Adipocyte (in vitro differentiated cells): ENCODE results near the gene GPC1.

Experiments used
- DNase-seq: peaks from one replicate; pipeline ENCODE4 v3.0.0-alpha.2; 2015; ENCODE audit warnings: low read depth
- H3K27me3 ChIP-seq: replicated peaks from 2 replicates; pipeline ENCODE4 v1.7.0; 2013; ENCODE audit warnings: mild to moderate bottlenecking, low read length, moderate library complexity; ENCODE audit not compliant: control insufficient read depth, insufficient read depth
- H3K36me3 ChIP-seq: 2 replicates; pipeline ENCODE4 v1.7.0; 2013; ENCODE audit warnings: low read length, mild to moderate bottlenecking, moderate library complexity; ENCODE audit not compliant: control insufficient read depth, insufficient read depth, severe bottlenecking
- H3K4me1 ChIP-seq: 2 replicates; pipeline ENCODE4 v1.7.0; 2013; ENCODE audit warnings: mild to moderate bottlenecking, low read length, moderate library complexity; ENCODE audit not compliant: control insufficient read depth, insufficient read depth
- H3K4me3 ChIP-seq: 2 replicates; pipeline ENCODE4 v1.7.0; 2013; ENCODE audit warnings: mild to moderate bottlenecking, low read length, moderate library complexity
- H3K9ac ChIP-seq: 2 replicates; pipeline ENCODE4 v1.7.0; 2013; ENCODE audit warnings: mild to moderate bottlenecking, low read length, moderate library complexity
- H3K9me3 ChIP-seq: 2 replicates; pipeline ENCODE4 v1.7.0; 2013; ENCODE audit warnings: mild to moderate bottlenecking, low read length, moderate library complexity; ENCODE audit not compliant: control insufficient read depth

Gene GPC1

GRCh38 chr2:240449764-240450531 is 14.5 kb downstream of the GPC1 start:
- no peaks in the 10 kb centered on the region for H3K9me3 ChIP-seq
- peaks cover 16% of the 10 kb centered on the region for H3K36me3 ChIP-seq
- H3K27me3 ChIP-seq = no peaks in the 10 kb centered on the region
- H3K9ac ChIP-seq = no peak overlapping the region
- no peak overlapping the region for H3K4me3 ChIP-seq
- no peak for DNase-seq
- H3K4me1 ChIP-seq = peaks cover 23% of the 10 kb centered on the region

DNA sequence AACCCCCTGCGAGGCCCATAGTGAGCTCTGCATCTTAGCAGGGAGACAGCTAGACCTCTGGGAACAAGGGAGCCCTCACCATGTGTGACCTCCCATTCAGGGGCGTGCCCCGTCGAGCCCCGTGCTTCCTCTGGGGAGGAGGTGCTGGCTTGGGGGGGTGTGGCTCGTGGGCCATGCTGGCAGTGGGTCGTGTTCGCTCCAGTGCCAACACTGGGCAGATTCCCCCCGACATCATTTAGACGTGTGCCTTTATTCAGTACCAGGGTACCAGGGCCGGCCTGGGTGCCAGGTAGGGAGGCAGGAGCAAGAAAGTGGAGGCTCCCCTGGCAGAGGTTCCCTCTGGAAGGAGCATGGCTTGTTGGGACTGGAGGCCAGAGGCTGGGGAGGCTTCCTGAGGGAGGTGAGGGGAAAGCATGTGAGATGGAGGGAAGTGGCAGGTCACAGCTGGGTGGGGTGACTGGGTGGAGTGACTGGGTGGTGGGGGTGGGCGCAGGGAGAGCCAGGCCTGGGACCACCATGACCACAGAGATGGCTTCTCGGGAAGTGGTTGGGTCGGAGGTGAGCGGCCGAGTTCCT is 15.2 kb downstream of the GPC1 start:
- Histone ChIP-seq H3K4me3 (no peak overlapping the region), H3K9me3 (no peaks in the 10 kb centered on the region), H3K27me3 (no peaks in the 10 kb centered on the region), H3K36me3 (peaks cover 13% of the 10 kb centered on the region), H3K9ac (no peak overlapping the region), H3K4me1 (peaks cover 23% of the 10 kb centered on the region)
- no peak for DNase-seq

DNA sequence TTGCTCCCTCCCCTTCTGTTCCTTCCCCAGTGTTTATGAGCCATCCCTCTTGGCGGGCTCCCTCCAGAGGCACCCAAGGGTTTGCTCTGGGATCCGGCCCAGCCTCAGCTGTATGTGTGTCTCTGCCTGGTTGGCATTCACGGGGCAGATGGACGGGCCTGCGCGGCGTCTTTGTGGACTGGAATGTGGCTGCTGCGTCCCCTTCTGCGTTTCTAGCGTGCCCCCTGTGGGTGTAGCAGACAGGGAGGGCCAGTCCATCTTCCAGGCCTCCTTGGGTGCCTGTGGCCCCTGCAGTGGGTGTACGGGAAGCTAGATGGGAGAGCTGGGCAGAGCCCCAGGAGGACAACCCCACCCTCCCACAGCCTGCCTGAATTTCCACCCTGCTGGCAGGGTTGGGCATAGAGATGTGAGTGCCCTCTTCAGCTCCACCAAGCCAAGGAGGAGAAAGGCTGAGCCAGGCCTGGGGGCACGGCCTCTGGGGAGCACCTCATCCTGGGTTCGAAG is 15.7 kb downstream of the GPC1 start:
- Histone ChIP-seq H3K9ac (no peak overlapping the region), H3K4me1 (peaks cover 23% of the 10 kb centered on the region), H3K36me3 (peaks cover 9% of the 10 kb centered on the region), H3K9me3 (no peaks in the 10 kb centered on the region), H3K4me3 (no peak overlapping the region), H3K27me3 (no peaks in the 10 kb centered on the region)
- no peak for DNase-seq

DNA sequence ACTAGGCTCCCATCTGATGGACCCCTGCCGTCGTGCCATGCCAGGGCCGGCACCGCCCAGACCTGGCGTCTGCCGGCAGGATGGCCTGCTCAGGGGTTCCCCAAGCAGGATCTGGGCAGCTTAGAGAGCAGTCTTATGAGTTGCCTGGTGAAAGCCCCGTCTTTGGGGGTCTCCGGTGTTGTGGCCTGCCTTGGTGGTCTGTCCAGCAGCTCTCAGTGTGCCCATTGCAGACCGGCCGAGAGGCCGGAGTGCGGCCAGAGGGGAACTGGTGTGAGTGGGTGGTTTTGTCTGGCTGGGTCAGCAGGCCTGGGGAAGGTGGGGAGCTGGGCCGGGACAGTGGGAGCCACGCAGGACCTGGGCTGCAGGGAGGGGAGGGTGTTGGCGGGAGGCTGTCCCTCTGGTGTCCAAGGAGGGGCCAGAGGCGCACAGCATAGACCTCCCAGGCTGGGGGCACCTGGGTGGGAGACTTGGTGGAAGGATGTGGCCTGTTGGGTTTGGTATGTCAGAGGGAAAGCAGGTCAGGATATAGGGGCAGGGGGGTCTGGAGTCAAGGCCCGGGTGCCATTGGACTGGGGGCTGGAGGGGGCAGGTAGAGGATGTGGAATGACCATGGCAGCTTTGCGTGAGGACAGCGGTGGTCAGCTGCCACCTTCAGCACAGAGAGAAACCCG is 16.5 kb downstream of the GPC1 start:
- Histone ChIP-seq H3K4me3 (peak overlapping the region; percentile 70), H3K4me1 (peaks cover 23% of the 10 kb centered on the region)
- no peak for DNase-seq

DNA sequence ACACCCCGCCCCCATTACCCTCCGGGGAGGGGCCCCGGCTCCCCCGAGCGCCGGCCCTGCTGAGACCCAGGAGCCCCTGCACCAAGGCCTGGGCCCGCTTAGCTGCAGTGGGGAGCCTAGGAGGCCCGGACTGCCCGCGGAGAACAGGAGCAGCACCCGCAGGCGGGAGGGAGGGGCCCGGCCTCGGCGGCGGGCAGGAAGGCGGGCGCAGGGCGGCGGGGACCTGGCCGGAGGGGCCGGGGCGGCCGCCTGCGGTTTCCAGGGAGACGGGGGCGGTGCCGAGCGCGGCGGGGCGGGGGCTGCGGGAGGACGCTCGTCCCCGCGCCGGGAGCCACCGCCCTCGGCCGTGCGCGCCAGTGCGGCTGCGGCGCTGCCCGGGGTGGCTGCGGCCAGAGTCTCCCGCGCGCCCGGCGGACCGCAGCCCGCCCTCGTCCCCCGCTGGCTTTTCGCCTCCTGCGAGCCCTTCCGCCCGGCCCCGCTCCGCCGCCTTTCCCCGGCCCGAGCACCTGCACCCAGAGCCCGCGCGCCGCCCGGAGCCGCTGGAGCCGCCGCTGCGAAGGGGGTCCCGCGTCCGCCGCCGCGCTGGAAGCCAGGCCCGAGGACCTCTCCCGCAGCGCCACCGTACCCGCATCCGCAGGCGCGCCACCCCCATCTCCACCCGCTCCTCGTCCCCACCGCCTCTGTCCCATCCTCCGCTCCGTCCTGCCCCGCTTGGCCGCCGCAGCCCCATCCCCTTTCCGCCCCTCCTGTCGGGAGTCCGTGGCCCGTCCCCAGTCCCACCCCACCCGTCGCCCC is 17.2 kb downstream of the GPC1 start:
- peaks cover 6% of the 10 kb centered on the region for H3K36me3 ChIP-seq
- H3K4me1 ChIP-seq = peaks cover 23% of the 10 kb centered on the region
- H3K4me3 ChIP-seq = peak overlapping the region; percentile 70
- H3K9me3 ChIP-seq = no peaks in the 10 kb centered on the region
- peak overlapping the region; percentile 19 for H3K9ac ChIP-seq
- H3K27me3 ChIP-seq = no peaks in the 10 kb centered on the region
- peak; percentile 88 for DNase-seq

More for the DNA sequence above, 16.5 kb downstream of the GPC1 start:
- H3K9me3 ChIP-seq = no peaks in the 10 kb centered on the region
- peak overlapping the region; percentile 19 for H3K9ac ChIP-seq
- no peaks in the 10 kb centered on the region for H3K27me3 ChIP-seq
- peaks cover 6% of the 10 kb centered on the region for H3K36me3 ChIP-seq

DNA sequence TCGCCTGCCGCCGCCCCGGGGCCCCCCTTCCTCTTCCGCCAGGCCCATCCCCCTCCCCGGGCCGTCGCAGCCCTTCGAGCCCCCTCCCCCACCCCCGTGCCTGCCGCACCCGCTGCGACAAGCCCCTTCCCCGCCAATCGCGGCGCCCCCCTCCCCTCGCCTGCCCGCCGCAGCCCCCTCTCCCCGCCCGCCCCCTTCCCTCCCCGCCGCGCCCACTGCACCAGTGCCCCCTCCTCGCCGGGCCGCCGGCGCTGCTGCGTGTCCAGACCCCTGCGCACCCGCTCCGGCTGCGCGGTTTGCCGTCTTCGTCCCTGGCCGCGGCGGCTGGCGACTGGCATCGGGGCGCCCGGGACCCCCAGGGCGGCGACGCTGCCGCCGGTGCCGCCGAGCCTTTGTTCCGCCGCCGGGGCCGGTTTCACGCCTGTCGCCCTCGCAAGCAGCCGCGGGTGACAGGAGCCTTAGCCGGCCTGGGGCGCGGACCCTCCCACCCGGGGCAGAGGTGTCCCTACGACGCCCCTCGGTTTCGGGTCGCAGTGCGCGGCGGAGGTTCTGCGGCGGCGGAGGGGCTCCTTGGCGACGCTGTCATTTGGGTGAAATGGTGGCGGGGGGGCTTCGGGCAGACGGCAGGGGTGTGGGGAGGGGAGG is 18.1 kb downstream of the GPC1 start:
- Histone ChIP-seq H3K9me3 (no peaks in the 10 kb centered on the region), H3K4me3 (no peak overlapping the region), H3K9ac (no peak overlapping the region), H3K4me1 (peaks cover 23% of the 10 kb centered on the region), H3K36me3 (peaks cover 6% of the 10 kb centered on the region), H3K27me3 (no peaks in the 10 kb centered on the region)
- DNase-seq = peak; percentile 14

DNA sequence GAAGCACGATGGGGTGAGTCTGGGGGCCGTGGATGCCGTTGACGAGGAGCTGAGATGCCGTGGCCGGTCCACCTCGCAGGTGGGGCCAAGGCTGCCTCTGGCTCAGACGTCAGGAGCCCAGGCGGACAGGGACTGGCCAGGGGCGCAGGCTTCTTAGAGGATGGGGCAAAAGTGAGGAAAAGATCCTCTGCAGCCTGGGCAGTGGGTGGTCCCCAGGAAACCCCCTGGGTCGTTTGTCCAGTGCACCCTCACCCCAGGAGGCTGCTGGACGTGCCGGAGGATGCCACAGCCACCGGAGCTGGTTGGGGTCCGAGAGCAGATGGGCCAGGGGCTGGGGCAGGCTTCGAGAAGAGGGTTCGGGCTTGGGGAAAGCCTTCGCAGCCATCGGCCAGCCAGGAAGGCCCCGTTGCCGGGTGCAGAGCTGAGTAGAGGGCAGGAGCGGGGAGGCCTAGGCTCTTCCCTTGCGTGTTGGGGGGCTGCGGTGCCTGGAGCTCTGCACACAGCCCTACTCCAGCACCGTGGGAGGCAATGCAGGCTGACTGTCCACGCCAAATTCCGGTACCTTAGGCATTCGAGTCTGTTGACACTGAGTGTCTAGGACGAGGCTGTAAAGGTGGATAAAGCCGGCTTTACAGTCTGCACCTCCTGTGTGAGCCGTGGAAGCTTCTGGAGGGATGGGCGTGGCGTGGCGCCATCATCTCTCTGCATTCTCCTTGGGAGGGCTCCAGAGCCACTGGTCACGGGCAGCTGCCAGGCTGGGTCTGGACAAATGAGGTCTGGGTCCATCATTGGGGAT is 18.8 kb downstream of the GPC1 start:
- peaks cover 8% of the 10 kb centered on the region for H3K36me3 ChIP-seq
- H3K9me3 ChIP-seq = no peaks in the 10 kb centered on the region
- no peak overlapping the region for H3K9ac ChIP-seq
- no peaks in the 10 kb centered on the region for H3K27me3 ChIP-seq
- peaks cover 23% of the 10 kb centered on the region for H3K4me1 ChIP-seq
- no peak overlapping the region for H3K4me3 ChIP-seq
- no peak for DNase-seq

GRCh38 chr2:240455272-240455646 is 19.8 kb downstream of the GPC1 start:
- Histone ChIP-seq H3K4me1 (peaks cover 20% of the 10 kb centered on the region), H3K9ac (no peak overlapping the region), H3K9me3 (no peaks in the 10 kb centered on the region), H3K36me3 (peaks cover 8% of the 10 kb centered on the region), H3K4me3 (no peak overlapping the region), H3K27me3 (no peaks in the 10 kb centered on the region)
- DNase-seq = no peak

- no peaks in the 10 kb centered on the region for H3K9me3 ChIP-seq
- DNase-seq = no peak
- no peaks in the 10 kb centered on the region for H3K27me3 ChIP-seq
- no peak overlapping the region for H3K9ac ChIP-seq
- peaks cover 11% of the 10 kb centered on the region for H3K36me3 ChIP-seq
- H3K4me1 ChIP-seq = peaks cover 14% of the 10 kb centered on the region
- H3K4me3 ChIP-seq = no peak overlapping the region
Observed at GRCh38 chr2:240455647-240456446, 20.4 kb downstream of the GPC1 start.
